NB4 (cell line): ENCODE data around the gene PDE6B.

ENCODE experiments used
- DNase-seq: peaks from one replicate; pipeline ENCODE4 v3.0.0; 2010; ENCODE audit warnings: low read depth
- H3K4me3 ChIP-seq: one replicate; pipeline ENCODE4 v1.5.1; 2011; ENCODE audit warnings: mild to moderate bottlenecking, low read depth, low read length, moderate library complexity
- CTCF ChIP-seq: IDR thresholded peaks from one replicate; pipeline ENCODE4 v1.5.1; 2012; ENCODE audit warnings: low read depth, low read length
- MYC ChIP-seq: IDR thresholded peaks from 2 replicates; pipeline ENCODE4 v1.6.1; 2011; ENCODE audit warnings: low read depth, low read length
- POLR2A ChIP-seq: IDR thresholded peaks from 2 replicates; pipeline ENCODE4 v1.6.1; 2011; ENCODE audit warnings: mild to moderate bottlenecking; ENCODE audit not compliant: insufficient read length; ENCODE audit errors: extremely low read depth
- TF ChIP-seq, protein P1 (sequence below): IDR thresholded peaks from 2 replicates; pipeline ENCODE4 v1.6.1; 2011; ENCODE audit warnings: low read depth, low read length

Gene PDE6B

GRCh38 chr4:578451-579443 lies 46.6 kb upstream of the PDE6B start:
- TF ChIP-seq CTCF = no peak
- TF ChIP-seq MYC = no peak
- TF ChIP-seq, protein P1, sequence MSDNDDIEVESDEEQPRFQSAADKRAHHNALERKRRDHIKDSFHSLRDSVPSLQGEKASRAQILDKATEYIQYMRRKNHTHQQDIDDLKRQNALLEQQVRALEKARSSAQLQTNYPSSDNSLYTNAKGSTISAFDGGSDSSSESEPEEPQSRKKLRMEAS = no peak
- no peak for TF ChIP-seq POLR2A
- H3K4me3 ChIP-seq = no peak overlapping the region
- no peak for DNase-seq

DNA sequence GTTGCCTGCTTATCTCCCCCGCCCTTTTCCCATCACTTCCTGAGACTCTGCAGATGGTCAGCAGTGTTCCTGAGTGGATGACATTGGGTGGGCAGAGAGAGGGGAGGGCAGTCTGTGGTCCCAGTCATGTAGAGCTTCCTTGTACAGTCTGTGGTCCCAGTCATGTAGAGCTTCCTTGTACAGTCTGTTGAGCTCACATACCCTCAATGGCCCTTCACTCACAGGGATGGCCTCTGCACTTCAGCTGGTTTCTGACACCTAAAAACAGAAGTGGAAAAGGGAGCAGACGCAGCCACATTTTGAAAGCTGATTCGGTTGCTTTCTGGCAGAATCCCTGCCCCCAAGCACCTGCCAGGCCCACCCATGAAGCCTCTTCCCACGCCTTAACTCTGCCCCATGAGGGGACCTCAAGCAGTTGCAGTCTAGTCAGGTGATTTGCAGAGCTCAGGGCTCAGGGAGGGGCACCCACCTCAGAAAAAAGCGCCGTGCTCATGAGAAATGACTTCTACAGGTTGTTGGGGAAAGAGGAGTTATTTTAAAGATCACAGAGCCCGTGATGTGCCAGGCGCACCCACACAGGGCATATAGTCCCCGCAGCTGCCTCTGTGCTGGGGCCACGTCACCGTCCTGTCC lies 45.7 kb upstream of the PDE6B start:
- TF ChIP-seq, protein P1 = no peak
- TF ChIP-seq MYC (no peak), CTCF (no peak), POLR2A (no peak)
- peak; percentile 54 for DNase-seq
- no peak overlapping the region for H3K4me3 ChIP-seq

- no peak for DNase-seq
- H3K4me3 ChIP-seq = no peak overlapping the region
- TF ChIP-seq, protein P1 = no peak
- TF ChIP-seq POLR2A (no peak), CTCF (no peak)
These were observed 44.2 kb upstream of the PDE6B start for GRCh38 chr4:581181-581580.

DNA sequence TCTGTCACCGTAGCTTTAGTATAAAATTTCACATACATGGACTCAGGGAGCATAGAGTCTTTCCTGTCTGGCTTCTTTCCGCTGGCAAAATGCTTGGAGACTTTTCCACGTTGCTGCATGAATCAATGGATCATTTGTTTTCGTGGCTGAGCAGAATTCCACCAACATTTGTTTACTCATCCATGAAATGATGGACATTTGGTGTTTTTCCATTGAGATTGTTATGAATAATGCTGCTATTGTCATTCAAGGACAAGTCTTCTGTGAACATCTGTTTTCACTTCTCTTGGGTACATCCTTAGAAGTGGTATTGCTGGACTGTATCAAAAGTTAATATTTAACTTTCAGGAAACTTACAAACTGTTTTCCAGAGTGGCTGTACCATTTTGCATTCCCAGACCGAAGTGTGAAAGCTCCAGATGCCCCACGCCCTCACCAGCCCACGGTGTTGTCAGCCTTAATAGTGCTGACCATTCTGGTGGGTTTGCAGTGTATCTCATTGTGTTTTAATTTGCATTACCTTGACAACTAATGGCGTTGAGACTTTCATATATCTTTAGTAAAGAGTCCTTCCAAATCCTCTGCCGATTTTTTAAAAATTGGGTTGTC lies 43.5 kb upstream of the PDE6B start:
- no peak overlapping the region for H3K4me3 ChIP-seq
- TF ChIP-seq, protein P1 = no peak
- TF ChIP-seq CTCF = no peak
- no peak for TF ChIP-seq POLR2A
- TF ChIP-seq MYC = no peak
- DNase-seq = no peak

DNA sequence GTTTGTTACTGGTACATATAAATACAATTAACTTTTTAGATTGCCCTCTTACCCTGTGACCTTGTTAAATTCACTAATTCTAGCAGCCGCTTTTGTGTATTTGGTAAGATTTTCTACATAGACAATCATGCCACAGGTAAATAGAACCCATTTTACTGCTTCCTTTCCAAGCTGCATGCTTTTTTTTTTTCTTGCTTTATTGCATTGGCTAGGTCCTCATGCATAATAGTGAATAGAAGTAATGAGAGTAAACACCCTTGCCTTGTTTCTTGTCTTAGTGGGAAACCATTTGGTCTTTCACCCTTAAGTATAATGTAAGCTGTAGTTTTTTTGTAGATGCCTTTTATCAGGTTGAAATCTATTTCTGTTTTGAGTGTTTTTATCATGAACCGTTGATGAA lies 41.6 kb upstream of the PDE6B start:
- TF ChIP-seq MYC = no peak
- TF ChIP-seq CTCF = no peak
- TF ChIP-seq, protein P1 = no peak
- no peak for TF ChIP-seq POLR2A
- no peak for DNase-seq
- no peak overlapping the region for H3K4me3 ChIP-seq
